Hematopoietic multipotent progenitor cell (in vitro differentiated cells): ENCODE measurements around the gene MAD2L2. TPM values are rescaled to one million over a fixed set of nuclear protein-coding genes. Genes with fewer than 3 reads are reported as not detected.

ENCODE experiments used
- DNase-seq, 3 donors: peaks; one replicate each; pipeline ENCODE4 v3.0.0-alpha.2; 2011 to 2015; ENCODE audit warnings: low read depth in 2 of 3, low spot score in 2 of 3
- total RNA-seq: library from RNA; depleted of rRNA; stranded (reverse); fragments of >200 nt; gene quantifications from one replicate; pipeline ENCODE4 v1.2.3, GENCODE V29; 2012

Gene MAD2L2
- total RNA-seq, 1 donor = 53.1 TPM

- DNase-seq = no peak
Measured at GRCh38 chr1:11639372-11639771, 41.6 kb downstream of the MAD2L2 start.

- no peak for DNase-seq
Measured at GRCh38 chr1:11638121-11638520, 42.8 kb downstream of the MAD2L2 start.

DNA sequence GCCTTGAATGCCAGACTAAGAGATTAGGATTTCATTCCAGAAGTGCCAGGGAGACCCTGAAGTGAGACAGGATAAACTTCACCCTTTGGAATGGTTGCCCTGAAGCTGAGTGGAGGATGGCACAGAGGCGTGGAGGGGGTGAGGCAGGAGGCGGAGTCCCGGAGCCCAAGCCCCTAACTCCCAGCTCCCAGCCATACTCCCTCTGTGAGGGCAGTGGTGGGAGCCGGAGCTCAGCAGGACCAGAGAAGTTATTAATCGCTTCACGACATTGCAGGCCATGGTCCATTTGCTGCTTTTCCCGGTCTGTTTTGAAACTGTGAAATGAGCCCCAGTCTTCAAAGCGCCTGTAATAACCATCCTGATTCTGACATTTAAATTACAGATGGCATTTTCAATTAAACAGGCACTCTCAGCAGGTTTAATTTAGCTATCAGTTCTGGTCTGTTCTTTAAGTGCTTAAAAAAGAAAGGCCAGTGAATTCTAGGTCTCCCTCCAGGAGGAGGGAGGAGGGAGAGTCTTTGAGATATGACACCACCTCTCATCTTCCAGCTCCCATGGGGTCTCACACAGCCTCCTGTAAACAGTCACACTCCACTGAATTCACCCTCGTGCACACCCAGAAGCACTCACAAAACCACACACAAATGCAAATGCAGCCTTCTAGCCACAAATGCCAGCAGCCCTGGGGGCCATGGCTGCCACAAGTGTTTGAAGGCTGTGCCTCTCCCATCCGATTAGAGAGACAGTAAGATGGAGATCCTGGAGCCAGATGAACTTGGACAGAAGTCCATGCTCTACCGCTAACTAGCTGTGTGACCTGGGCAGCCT lies 46.4 kb downstream of the MAD2L2 start:
- no peak for DNase-seq

DNA sequence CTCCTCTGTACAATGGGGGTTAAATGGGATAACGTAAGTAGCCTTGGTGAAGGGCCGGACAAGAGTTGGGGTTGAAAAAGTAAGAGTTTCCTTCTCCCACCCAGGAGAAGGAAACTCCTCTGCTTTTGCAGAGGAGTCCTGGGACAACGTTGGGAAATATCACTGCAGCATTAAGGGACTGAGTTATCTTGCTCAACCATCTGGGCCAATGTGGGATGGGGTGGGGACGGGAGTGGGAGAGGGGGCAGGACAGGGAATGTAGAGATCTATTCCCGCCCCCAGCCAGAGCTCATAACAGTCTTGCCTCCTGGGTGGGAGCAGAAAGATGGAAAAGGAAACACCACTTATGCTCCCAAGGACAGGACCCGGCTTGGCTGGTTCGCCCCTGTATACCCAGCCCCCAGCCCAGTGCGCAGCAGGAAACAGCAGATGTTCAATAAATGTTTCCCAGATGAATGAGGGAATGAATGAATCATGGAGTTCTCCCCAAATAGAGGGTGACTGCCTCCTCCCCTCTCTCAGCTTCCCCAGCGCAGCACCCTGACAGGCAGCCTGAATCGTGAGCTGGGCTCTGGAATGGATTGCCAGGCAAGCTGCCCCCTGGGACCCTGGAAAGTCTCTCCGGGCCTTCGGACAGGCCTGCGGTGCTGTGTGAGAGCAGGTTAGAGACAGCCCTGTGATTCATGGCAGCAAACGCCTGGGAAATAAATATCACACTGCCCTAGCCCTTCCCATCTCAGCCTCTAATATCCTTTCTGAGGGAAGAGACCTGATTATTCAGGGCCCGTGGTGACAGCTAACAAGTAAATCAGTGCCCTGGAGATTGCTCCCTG lies 51.5 kb downstream of the MAD2L2 start:
- DNase-seq = no peak

GRCh38 chr1:11628767-11629166 lies 52.2 kb downstream of the MAD2L2 start:
- DNase-seq = no peak

DNA sequence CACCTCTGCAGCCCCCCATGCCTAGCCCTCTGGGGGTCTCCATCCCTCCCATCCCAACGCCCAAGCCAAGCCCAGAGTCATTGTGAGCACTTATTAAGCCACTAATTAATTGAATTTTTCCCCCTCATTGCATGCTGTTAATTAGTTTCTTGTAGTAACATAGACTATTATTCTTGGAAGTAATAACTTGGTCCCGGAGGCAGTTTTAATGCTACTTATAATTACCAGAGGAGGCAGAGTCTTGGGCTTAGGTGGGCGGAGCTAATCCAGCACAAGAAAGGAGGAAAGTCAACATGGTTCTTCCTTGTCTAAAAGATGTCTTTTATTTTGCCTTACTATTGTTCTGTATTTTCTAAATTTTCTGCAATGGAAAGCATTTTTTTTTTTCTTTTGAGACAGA lies 54.4 kb downstream of the MAD2L2 start:
- no peak for DNase-seq

Other genes starting within 250 kb of the MAD2L2 start
- under 0.01 TPM for gene DISP3, start 202.0 kb downstream of the MAD2L2 start, total RNA-seq
- 0.27 TPM for gene FBXO2, start 26.7 kb downstream of the MAD2L2 start, total RNA-seq
- gene FBXO44, start 26.3 kb downstream of the MAD2L2 start, total RNA-seq = 10.5 TPM
- gene FBXO6, start 16.9 kb downstream of the MAD2L2 start, total RNA-seq = 12.4 TPM
- gene DRAXIN, start 10.6 kb upstream of the MAD2L2 start, total RNA-seq = 0.27 TPM
- gene AGTRAP, start 55.0 kb upstream of the MAD2L2 start, total RNA-seq = 47.9 TPM
- not detected for gene C1orf167, start 81.0 kb upstream of the MAD2L2 start, total RNA-seq
- gene MTHFR, start 124.8 kb upstream of the MAD2L2 start, total RNA-seq = 40.9 TPM
- 12.7 TPM for gene CLCN6, start 125.0 kb upstream of the MAD2L2 start, total RNA-seq
- not detected for gene NPPA, start 166.6 kb upstream of the MAD2L2 start, total RNA-seq
- not detected for gene NPPB, start 177.8 kb upstream of the MAD2L2 start, total RNA-seq
- 77.0 TPM for gene KIAA2013, start 245.3 kb upstream of the MAD2L2 start, total RNA-seq